Keratinocyte (primary cell): ENCODE results near the gene ROPN1L. TPM values are rescaled to one million over a fixed set of nuclear protein-coding genes. Genes with fewer than 3 reads are reported as not detected.

Experiments used
- DNase-seq: peaks from one replicate; pipeline ENCODE4 v3.0.0-alpha.2; 2011; ENCODE audit warnings: low read depth, missing footprints, low spot score
- FAIRE-seq: peaks from 2 replicates; lab custom pipeline; 2011; peaks lifted over from hg19 to GRCh38; lab: Jason Lieb, UNC
- H2AFZ ChIP-seq: 2 replicates; pipeline ENCODE4 v1.6.0; 2012; ENCODE audit warnings: low read length, control low read depth, inconsistent platforms; ENCODE audit not compliant: control insufficient read depth
- H3K27ac ChIP-seq: 2 replicates; pipeline ENCODE4 v1.5.1; 2011; ENCODE audit warnings: low read length; ENCODE audit not compliant: control insufficient read depth, insufficient read depth
- H3K27me3 ChIP-seq: 3 replicates; pipeline ENCODE4 v1.6.0; 2011; ENCODE audit warnings: low read length; ENCODE audit not compliant: control insufficient read depth, insufficient read depth; ENCODE audit errors: extremely low read depth
- H3K36me3 ChIP-seq, 2 experiments: 2 replicates in 1 of 2; 3 replicates in 1 of 2; pipeline ENCODE4 v1.5.1; 2011; ENCODE audit warnings: low read length in 2 of 2, mild to moderate bottlenecking in 1 of 2; ENCODE audit not compliant: control insufficient read depth in 2 of 2, insufficient read depth in 2 of 2; ENCODE audit errors: extremely low read depth in 1 of 2
- H3K4me1 ChIP-seq: 3 replicates; pipeline ENCODE4 v1.5.1; 2011; ENCODE audit warnings: low read length; ENCODE audit not compliant: control insufficient read depth, insufficient read depth; ENCODE audit errors: extremely low read depth
- H3K4me2 ChIP-seq: 3 replicates; pipeline ENCODE4 v1.6.0; 2011; ENCODE audit warnings: low read depth, low read length; ENCODE audit not compliant: control insufficient read depth, insufficient read depth; ENCODE audit errors: extremely low read depth
- H3K4me3 ChIP-seq, 3 experiments: fragments of 200-600 bp in 1 of 3; sonication (generic) in 1 of 3; 2 replicates in 2 of 3; 3 replicates in 1 of 3; pipeline ENCODE4 v1.5.1; 2011 to 2016; ENCODE audit warnings: low read length in 3 of 3, mild to moderate bottlenecking in 3 of 3, control low read depth in 2 of 3, inconsistent platforms in 1 of 3, low read depth in 1 of 3, mixed read lengths in 1 of 3, mixed run types in 1 of 3, moderate library complexity in 1 of 3; ENCODE audit not compliant: control insufficient read depth in 2 of 3, insufficient read depth in 2 of 3; ENCODE audit errors: extremely low read depth in 1 of 3
- H3K79me2 ChIP-seq: 2 replicates; pipeline ENCODE4 v1.6.0; 2012; ENCODE audit warnings: low read length; ENCODE audit not compliant: control insufficient read depth, insufficient read depth
- H3K9ac ChIP-seq: 3 replicates; pipeline ENCODE4 v1.6.0; 2011; ENCODE audit warnings: low read length; ENCODE audit not compliant: control insufficient read depth, insufficient read depth; ENCODE audit errors: extremely low read depth
- H3K9me1 ChIP-seq: 3 replicates; pipeline ENCODE4 v1.6.0; 2011; ENCODE audit warnings: low read length; ENCODE audit not compliant: control insufficient read depth, insufficient read depth; ENCODE audit errors: extremely low read depth
- H3K9me3 ChIP-seq: 2 replicates; pipeline ENCODE4 v1.5.1; 2012; ENCODE audit warnings: low read depth, low read length; ENCODE audit not compliant: control insufficient read depth
- H4K20me1 ChIP-seq: 3 replicates; pipeline ENCODE4 v1.6.0; 2011; ENCODE audit warnings: low read length; ENCODE audit not compliant: control insufficient read depth, insufficient read depth; ENCODE audit errors: extremely low read depth
- CTCF ChIP-seq, 3 experiments: IDR thresholded peaks in 1 of 3; conservative IDR thresholded peaks in 1 of 3; optimal IDR thresholded peaks in 1 of 3; 2 replicates in 2 of 3; 3 replicates in 1 of 3; pipeline versions ENCODE3 to v1.5.1; 2011; ENCODE audit warnings: low read length in 3 of 3, mild to moderate bottlenecking in 3 of 3, moderate library complexity in 2 of 3, control low read depth in 1 of 3, inconsistent platforms in 1 of 3; ENCODE audit not compliant: insufficient read depth in 2 of 3; ENCODE audit errors: extremely low read depth in 1 of 3
- EZH2 ChIP-seq: IDR thresholded peaks from one replicate; pipeline ENCODE4 v1.6.1; 2012; ENCODE audit warnings: inconsistent platforms, mild to moderate bottlenecking, low read length, moderate library complexity
- dilution Hi-C: fragments of 300-500 bp; cut with MboI; formaldehyde crosslinking; loops from one replicate; pipeline ENCODE4 v1.7.0; 2020; ENCODE audit warnings: low sequenced_read_pairs; ENCODE audit not compliant: extremely low pct_ligation_motif_present
- polyA plus RNA-seq, 5 experiments: library from polyadenylated mRNA; depleted of rRNA in 3 of 5; stranded (reverse) in 3 of 5; stranded (forward) in 1 of 5; unstranded in 1 of 5; fragments of >200 nt; gene quantifications; 1 replicate in 1 of 5; 2 replicates in 3 of 5; 3 replicates in 1 of 5; pipeline versions ENCODE4 v1.2.1 to v1.2.3, GENCODE V29; 2011 to 2012; ENCODE audit warnings: missing spikeins in 2 of 5, low read depth in 1 of 5, low replicate concordance in 1 of 5

ROPN1L gene
- polyA plus RNA-seq, 1 donor (not counting 4 experiments of a cell fraction or from before 2014, with no cell fraction given): not detected

DNA sequence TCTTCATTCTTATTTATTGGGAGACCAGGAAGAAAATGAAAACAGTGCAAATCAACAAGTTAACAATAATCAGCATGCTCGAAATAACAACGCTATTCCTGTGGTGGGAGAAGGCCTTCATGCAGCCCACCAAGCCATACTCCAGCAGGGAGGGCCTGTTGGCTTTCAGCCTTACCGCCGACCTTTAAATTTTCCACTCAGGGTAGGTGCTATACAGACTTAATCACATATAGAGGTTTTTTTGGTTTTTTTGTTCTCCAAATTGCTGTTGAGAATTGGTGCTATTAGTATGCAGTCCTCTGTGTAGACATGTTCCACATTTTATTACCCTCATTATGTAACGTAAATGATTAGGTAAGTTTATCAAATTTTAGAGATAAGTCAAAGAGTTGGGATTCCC, 30.3 kb upstream of the ROPN1L start:
- no peak for TF ChIP-seq EZH2
- no peak for TF ChIP-seq CTCF (optimal IDR thresholded peaks at IDR 0.05 in 1 of 3, IDR thresholded peaks at IDR 0.05 in 1 of 3, conservative IDR thresholded peaks at IDR 0.05 in 1 of 3; ENCODE audit: extremely low read depth in 1 of 3, insufficient read depth in 2 of 3, low read length in 3 of 3)
- Histone ChIP-seq H3K4me3 (no peak overlapping the region), H3K9me3 (no peaks in the 10 kb centered on the region), H3K9ac (no peak overlapping the region), H2AFZ (no peak overlapping the region), H3K36me3 (peaks cover 17 to 48% of the 10 kb centered on the region in 2 experiments), H3K4me1 (no peaks in the 10 kb centered on the region), H4K20me1 (no peaks in the 10 kb centered on the region), H3K9me1 (no peaks in the 10 kb centered on the region), H3K27ac (no peak overlapping the region), H3K4me2 (no peak overlapping the region), H3K79me2 (no peaks in the 10 kb centered on the region), H3K27me3 (no peaks in the 10 kb centered on the region)
- FAIRE-seq (no peak), DNase-seq (no peak)
- dilution Hi-C loops: no loop called here

DNA sequence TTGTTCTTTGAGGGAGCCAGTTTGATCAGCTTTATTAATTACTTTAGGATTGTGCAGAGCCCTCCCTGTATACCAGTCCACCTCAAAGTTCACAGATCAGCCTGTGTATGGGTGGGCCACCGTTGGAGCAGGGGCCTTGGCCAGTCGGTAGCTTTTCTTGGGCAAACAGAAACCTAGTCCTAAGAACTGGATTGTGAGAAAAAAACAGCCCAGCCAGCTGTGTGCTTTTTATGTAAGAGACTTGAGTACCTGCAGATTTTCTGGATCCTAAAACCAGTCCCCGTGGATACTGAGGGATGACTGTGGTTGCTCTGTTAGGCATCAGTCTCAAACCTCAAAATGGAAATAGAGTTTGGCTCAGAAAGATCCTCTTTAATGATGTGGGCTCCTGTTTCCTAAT, 24.8 kb upstream of the ROPN1L start:
- Histone ChIP-seq H3K79me2 (no peaks in the 10 kb centered on the region), H3K27me3 (no peaks in the 10 kb centered on the region), H3K9me1 (no peaks in the 10 kb centered on the region), H4K20me1 (no peaks in the 10 kb centered on the region), H3K4me1 (no peaks in the 10 kb centered on the region), H3K36me3 (peaks cover 32 to 53% of the 10 kb centered on the region in 2 experiments), H2AFZ (no peak overlapping the region), H3K9ac (no peak overlapping the region), H3K9me3 (no peaks in the 10 kb centered on the region), H3K27ac (no peak overlapping the region), H3K4me3 (no peak overlapping the region), H3K4me2 (no peak overlapping the region)
- DNase-seq: no peak
- dilution Hi-C loops: no loop called here
- FAIRE-seq: no peak
- TF ChIP-seq EZH2: no peak
- no peak for TF ChIP-seq CTCF (optimal IDR thresholded peaks at IDR 0.05 in 1 of 3, IDR thresholded peaks at IDR 0.05 in 1 of 3, conservative IDR thresholded peaks at IDR 0.05 in 1 of 3; ENCODE audit: extremely low read depth in 1 of 3, insufficient read depth in 2 of 3, low read length in 3 of 3)
